HEK293 (cell line): ENCODE measurements around the gene NAV2.

Experiments used
- CTCF ChIA-PET: fragments of 350-600 bp; formaldehyde crosslinking; extraction: SDS; loops from one replicate; lab custom pipeline; 2021; ENCODE audit warnings: antibody characterized with exemption; lab: Yijun Ruan, JAX
- POLR2A ChIA-PET: fragments of 300-600 bp; formaldehyde crosslinking; extraction: SDS; loops from one replicate; lab custom pipeline; 2020; ENCODE audit warnings: antibody characterized with exemption, inconsistent platforms; lab: Yijun Ruan, JAX
- H3K27ac ChIP-seq: fragments of 200-500 bp; sonication (Bioruptor generic); 2 replicates; pipeline ENCODE4 v1.5.1; 2014; ENCODE audit warnings: low read depth, low read length, control low read depth, inconsistent platforms; ENCODE audit errors: extremely low read depth
- H3K36me3 ChIP-seq, 2 experiments: fragments of 200-500 bp in 1 of 2; sonication (Bioruptor generic) in 1 of 2; 1 replicate in 1 of 2; 2 replicates in 1 of 2; pipeline ENCODE4 v1.5.1; 2014 to 2017; ENCODE audit warnings: inconsistent platforms in 2 of 2, low read length in 2 of 2; ENCODE audit not compliant: control insufficient read depth in 2 of 2, insufficient read depth in 1 of 2
- H3K4me1 ChIP-seq: fragments of 200-500 bp; sonication (Bioruptor generic); 2 replicates; pipeline ENCODE4 v1.5.1; 2014; ENCODE audit warnings: mild to moderate bottlenecking, low read length, inconsistent platforms; ENCODE audit not compliant: control insufficient read depth, insufficient read depth
- H3K4me3 ChIP-seq: 2 replicates; pipeline ENCODE4 v1.5.1; 2011; ENCODE audit warnings: low read depth, mild to moderate bottlenecking, control low read depth, low read length, moderate library complexity
- H3K9me3 ChIP-seq: fragments of 200-500 bp; sonication (Bioruptor generic); 2 replicates; pipeline ENCODE4 v1.5.1; 2014; ENCODE audit warnings: low read depth, low read length, inconsistent platforms; ENCODE audit not compliant: control insufficient read depth, insufficient read depth
- HOXA7 ChIP-seq: sonication (generic); formaldehyde crosslinking; IDR thresholded peaks from 2 replicates; pipeline ENCODE4 v1.8.1; 2022; ENCODE audit warnings: missing genetic modification reagents, borderline replicate concordance
- SCRT1 ChIP-seq: fragments of 450-650 bp; formaldehyde crosslinking; IDR thresholded peaks from 2 replicates; pipeline ENCODE4 v1.5.1; 2016; ENCODE audit warnings: missing biosample characterization, missing genetic modification characterization, borderline replicate concordance
- TRIM28 ChIP-seq: IDR thresholded peaks from 2 replicates; pipeline ENCODE4 v1.6.1; 2011; ENCODE audit warnings: low read length, control low read depth, borderline replicate concordance
- ZBTB8A ChIP-seq: fragments of 450-650 bp; formaldehyde crosslinking; IDR thresholded peaks from 2 replicates; pipeline ENCODE4 v1.5.1; 2016; ENCODE audit warnings: missing biosample characterization, missing genetic modification characterization
- ZNF184 ChIP-seq: fragments of 450-650 bp; IDR thresholded peaks from 2 replicates; pipeline ENCODE4 v1.5.1; 2018; ENCODE audit warnings: missing biosample characterization, mild to moderate bottlenecking, missing genetic modification characterization
- ZNF629 ChIP-seq: fragments of 450-650 bp; formaldehyde crosslinking; IDR thresholded peaks from 2 replicates; pipeline ENCODE4 v1.5.1; 2017; ENCODE audit warnings: missing biosample characterization, missing genetic modification characterization
- ZNF639 ChIP-seq: fragments of 450-650 bp; formaldehyde crosslinking; IDR thresholded peaks from 2 replicates; pipeline ENCODE4 v1.5.1; 2016; ENCODE audit warnings: missing biosample characterization, missing genetic modification characterization
- ZNF677 ChIP-seq: fragments of 450-650 bp; IDR thresholded peaks from 2 replicates; pipeline ENCODE4 v1.5.0; 2018; ENCODE audit warnings: missing biosample characterization, mild to moderate bottlenecking, missing genetic modification characterization, moderate library complexity
- ZNF76 ChIP-seq: fragments of 450-650 bp; formaldehyde crosslinking; IDR thresholded peaks from 2 replicates; pipeline ENCODE4; 2016; ENCODE audit warnings: low read depth, missing biosample characterization, missing genetic modification characterization, borderline replicate concordance
- ZNF768 ChIP-seq: fragments of 450-650 bp; formaldehyde crosslinking; IDR thresholded peaks from 2 replicates; pipeline ENCODE4 v1.5.1; 2018; ENCODE audit warnings: missing biosample characterization, mild to moderate bottlenecking, missing genetic modification characterization
- ZNF830 ChIP-seq: fragments of 450-650 bp; IDR thresholded peaks from 2 replicates; pipeline ENCODE4 v1.5.0; 2018; ENCODE audit warnings: missing biosample characterization, missing genetic modification characterization, low read depth, mild to moderate bottlenecking, moderate library complexity
- TF ChIP-seq, protein P1 (sequence below): fragments of 450-650 bp; formaldehyde crosslinking; IDR thresholded peaks from 2 replicates; pipeline ENCODE4 v1.5.1; 2017; ENCODE audit warnings: missing biosample characterization, missing genetic modification characterization
- TF ChIP-seq, protein P2 (sequence below): fragments of 450-650 bp; formaldehyde crosslinking; IDR thresholded peaks from 2 replicates; pipeline ENCODE4 v1.5.1; 2017; ENCODE audit warnings: missing biosample characterization, mild to moderate bottlenecking, missing genetic modification characterization, moderate library complexity
- TF ChIP-seq, protein P3 (sequence below): fragments of 450-650 bp; formaldehyde crosslinking; IDR thresholded peaks from 2 replicates; pipeline ENCODE4 v1.5.1; 2016; ENCODE audit warnings: missing biosample characterization, missing genetic modification characterization
- TF ChIP-seq, protein P4 (sequence below): fragments of 450-650 bp; formaldehyde crosslinking; IDR thresholded peaks from 2 replicates; pipeline ENCODE4 v1.5.1; 2016; ENCODE audit warnings: missing biosample characterization, missing genetic modification characterization
- TF ChIP-seq, protein P5 (sequence below): fragments of 450-650 bp; formaldehyde crosslinking; IDR thresholded peaks from 2 replicates; pipeline ENCODE4 v1.5.1; 2016; ENCODE audit warnings: missing biosample characterization, missing genetic modification characterization

NAV2 gene

DNA sequence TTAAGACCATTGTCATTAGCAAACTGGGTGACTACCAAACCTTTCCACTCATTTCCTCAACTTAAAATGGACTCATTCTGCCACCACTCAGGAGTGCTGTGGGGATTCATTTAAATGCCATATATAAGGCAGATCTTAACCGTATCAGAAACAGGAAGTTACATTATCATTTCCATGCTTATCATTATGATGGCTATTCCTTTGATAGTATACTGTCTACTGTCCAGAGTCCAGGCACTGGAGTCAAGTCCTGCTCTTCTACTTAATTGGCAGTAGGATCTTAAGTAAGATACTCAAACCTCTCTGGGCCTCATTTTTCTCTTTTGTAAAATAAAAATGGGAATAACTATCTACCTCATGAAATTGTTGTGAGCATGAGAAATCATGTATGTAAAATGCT is 8.4 kb upstream of the NAV2 start:
- POLR2A ChIA-PET = no interaction called here
- TF ChIP-seq, protein P1, sequence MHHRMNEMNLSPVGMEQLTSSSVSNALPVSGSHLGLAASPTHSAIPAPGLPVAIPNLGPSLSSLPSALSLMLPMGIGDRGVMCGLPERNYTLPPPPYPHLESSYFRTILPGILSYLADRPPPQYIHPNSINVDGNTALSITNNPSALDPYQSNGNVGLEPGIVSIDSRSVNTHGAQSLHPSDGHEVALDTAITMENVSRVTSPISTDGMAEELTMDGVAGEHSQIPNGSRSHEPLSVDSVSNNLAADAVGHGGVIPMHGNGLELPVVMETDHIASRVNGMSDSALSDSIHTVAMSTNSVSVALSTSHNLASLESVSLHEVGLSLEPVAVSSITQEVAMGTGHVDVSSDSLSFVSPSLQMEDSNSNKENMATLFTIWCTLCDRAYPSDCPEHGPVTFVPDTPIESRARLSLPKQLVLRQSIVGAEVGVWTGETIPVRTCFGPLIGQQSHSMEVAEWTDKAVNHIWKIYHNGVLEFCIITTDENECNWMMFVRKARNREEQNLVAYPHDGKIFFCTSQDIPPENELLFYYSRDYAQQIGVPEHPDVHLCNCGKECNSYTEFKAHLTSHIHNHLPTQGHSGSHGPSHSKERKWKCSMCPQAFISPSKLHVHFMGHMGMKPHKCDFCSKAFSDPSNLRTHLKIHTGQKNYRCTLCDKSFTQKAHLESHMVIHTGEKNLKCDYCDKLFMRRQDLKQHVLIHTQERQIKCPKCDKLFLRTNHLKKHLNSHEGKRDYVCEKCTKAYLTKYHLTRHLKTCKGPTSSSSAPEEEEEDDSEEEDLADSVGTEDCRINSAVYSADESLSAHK (tag by site-specific recombination) = no peak
- TF ChIP-seq SCRT1 = no peak
- TF ChIP-seq ZNF76 (tag by site-specific recombination) = no peak
- TF ChIP-seq ZNF768 (tag by site-specific recombination) = no peak
- no peak for TF ChIP-seq ZNF639
- TF ChIP-seq, protein P2, sequence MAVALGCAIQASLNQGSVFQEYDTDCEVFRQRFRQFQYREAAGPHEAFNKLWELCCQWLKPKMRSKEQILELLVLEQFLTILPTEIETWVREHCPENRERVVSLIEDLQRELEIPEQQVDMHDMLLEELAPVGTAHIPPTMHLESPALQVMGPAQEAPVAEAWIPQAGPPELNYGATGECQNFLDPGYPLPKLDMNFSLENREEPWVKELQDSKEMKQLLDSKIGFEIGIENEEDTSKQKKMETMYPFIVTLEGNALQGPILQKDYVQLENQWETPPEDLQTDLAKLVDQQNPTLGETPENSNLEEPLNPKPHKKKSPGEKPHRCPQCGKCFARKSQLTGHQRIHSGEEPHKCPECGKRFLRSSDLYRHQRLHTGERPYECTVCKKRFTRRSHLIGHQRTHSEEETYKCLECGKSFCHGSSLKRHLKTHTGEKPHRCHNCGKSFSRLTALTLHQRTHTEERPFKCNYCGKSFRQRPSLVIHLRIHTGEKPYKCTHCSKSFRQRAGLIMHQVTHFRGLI (tag by site-specific recombination) = no peak
- no peak for TF ChIP-seq HOXA7 (CRISPR knock-in tag)
- TF ChIP-seq ZNF830 (tag by site-specific recombination) = no peak
- TF ChIP-seq, protein P3, sequence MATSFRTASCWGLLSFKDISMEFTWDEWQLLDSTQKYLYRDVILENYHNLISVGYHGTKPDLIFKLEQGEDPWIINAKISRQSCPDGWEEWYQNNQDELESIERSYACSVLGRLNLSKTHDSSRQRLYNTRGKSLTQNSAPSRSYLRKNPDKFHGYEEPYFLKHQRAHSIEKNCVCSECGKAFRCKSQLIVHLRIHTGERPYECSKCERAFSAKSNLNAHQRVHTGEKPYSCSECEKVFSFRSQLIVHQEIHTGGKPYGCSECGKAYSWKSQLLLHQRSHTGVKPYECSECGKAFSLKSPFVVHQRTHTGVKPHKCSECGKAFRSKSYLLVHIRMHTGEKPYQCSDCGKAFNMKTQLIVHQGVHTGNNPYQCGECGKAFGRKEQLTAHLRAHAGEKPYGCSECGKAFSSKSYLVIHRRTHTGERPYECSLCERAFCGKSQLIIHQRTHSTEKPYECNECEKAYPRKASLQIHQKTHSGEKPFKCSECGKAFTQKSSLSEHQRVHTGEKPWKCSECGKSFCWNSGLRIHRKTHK (tag by site-specific recombination) = no peak
- TF ChIP-seq TRIM28 = no peak
- TF ChIP-seq, protein P4, sequence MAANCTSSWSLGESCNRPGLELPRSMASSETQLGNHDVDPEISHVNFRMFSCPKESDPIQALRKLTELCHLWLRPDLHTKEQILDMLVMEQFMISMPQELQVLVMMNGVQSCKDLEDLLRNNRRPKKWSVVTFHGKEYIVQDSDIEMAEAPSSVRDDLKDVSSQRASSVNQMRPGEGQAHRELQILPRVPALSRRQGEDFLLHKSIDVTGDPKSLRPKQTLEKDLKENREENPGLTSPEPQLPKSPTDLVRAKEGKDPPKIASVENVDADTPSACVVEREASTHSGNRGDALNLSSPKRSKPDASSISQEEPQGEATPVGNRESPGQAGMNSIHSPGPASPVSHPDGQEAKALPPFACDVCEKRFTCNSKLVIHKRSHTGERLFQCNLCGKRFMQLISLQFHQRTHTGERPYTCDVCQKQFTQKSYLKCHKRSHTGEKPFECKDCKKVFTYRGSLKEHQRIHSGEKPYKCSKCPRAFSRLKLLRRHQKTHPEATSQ = no peak
- TF ChIP-seq ZNF629 (tag by site-specific recombination) = no peak
- no peak for TF ChIP-seq ZNF677 (tag by site-specific recombination)
- no peak for TF ChIP-seq ZNF184 (tag by site-specific recombination)
- no peak for TF ChIP-seq ZBTB8A (tag by site-specific recombination)
- TF ChIP-seq, protein P5, sequence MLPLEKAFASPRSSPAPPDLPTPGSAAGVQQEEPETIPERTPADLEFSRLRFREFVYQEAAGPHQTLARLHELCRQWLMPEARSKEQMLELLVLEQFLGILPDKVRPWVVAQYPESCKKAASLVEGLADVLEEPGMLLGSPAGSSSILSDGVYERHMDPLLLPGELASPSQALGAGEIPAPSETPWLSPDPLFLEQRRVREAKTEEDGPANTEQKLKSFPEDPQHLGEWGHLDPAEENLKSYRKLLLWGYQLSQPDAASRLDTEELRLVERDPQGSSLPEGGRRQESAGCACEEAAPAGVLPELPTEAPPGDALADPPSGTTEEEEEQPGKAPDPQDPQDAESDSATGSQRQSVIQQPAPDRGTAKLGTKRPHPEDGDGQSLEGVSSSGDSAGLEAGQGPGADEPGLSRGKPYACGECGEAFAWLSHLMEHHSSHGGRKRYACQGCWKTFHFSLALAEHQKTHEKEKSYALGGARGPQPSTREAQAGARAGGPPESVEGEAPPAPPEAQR (tag by site-specific recombination) = no peak
- Histone ChIP-seq H3K4me3 (no peak overlapping the region), H3K9me3 (no peaks in the 10 kb centered on the region), H3K27ac (no peak overlapping the region), H3K4me1 (no peaks in the 10 kb centered on the region), H3K36me3 (no peaks in the 10 kb centered on the region)
- CTCF ChIA-PET = no interaction called here
